GM18909 (cell line): Measurements from ENCODE around the gene INHBE.
"Not testable (repeated sequence)": the region's sequence is repeated elsewhere in the genome, so short reads cannot be mapped to it uniquely, and the experiment has no call there.

Experiments used
- ATAC-seq: cut with Tn5 transposase; IDR thresholded peaks from one replicate; pipeline ENCODE4 v1.9.1; 2021; ENCODE audit warnings: mild to moderate bottlenecking; ENCODE audit not compliant: unreplicated experiment, poor library complexity

INHBE gene

DNA sequence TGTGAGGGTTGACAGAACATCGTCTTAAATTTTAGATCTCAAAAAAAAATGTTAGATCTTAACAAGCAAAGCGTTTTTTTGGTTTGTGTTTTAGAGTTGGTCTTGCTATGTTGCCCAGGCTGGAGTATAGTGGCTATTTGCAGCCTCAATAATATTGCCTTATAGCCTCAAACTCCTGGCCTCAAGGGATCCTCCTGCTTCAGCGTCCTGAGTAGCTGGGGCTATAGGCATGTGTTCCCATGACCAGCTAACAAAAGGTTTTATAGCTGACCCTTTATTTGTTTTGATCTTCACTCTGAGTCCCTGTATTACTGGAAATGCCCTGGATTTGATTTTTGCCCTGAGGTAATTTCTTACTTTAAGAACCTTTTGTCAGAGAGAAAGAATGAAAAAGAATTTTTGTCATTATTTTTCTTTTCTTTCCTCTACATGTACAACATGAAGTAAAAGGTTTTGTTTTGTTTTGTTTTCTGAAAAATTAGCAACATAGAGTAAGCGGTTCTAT, 15.3 kb upstream of the INHBE start:
- no peak for ATAC-seq

DNA sequence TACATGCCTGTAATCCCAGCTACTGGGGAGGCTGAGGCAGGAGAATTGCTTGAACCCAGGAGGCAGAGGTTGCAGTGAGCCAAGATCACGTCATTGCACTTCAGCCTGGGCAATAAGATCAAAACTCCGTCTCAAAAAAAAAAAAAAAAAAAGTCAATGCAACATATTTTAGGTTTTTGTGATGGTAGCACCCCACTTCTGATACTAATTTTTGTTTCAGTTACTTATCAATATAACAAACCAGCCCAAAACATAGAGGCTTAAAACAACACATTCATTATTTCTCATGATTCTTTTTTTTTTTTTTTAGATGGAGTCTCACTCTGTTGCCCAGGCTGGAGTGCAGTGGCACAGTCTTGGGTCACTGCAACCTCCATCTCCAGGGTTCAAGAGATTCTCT, 13.7 kb upstream of the INHBE start:
- ATAC-seq: not testable (repeated sequence)

DNA sequence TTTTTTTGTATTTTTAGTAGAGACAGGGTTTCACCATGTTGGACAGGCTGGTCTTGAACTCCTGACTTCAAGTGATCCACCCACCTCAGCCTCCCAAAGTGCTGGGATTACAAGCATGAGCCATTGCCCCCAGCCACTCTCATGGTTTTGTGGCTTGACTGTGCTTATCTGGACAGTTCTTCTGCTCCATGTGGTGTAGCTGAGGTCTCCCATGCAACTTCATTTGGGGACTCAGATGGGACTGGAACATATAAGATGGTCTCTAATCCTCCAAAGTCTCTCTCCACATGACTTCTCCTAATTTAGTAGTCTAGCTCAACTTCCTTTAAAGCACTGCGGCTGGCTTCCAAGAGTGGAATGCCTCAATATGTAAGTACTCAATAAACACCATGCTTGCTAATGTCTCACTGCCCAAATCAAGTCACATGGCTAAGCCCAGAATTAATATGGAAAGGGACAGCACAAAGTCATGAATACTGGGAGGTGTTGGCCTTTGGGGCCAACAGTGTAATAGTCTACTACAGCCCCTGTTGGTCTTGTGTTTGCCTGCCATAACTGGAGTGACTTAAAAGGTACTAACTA, 13.2 kb upstream of the INHBE start:
- no peak for ATAC-seq

DNA sequence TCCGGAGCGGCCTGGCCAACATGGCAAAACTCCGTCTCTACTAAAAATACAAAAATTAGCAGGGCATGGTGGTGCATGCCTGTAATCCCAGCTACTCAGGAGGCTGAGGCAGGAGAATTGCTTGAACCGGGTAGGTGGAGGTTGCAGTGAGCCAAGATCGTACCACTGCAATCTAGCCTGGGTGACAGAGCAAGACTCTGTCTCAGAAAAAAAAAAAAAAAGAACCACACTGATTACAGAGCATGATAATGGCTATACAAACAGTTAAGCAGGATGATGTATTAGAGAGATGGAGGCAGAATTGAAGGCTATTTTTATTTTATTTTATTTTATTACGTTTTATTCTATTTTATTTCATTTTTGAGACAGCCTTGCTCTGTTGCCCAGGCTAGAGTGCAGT, 10.8 kb upstream of the INHBE start:
- ATAC-seq: not testable (repeated sequence)

DNA sequence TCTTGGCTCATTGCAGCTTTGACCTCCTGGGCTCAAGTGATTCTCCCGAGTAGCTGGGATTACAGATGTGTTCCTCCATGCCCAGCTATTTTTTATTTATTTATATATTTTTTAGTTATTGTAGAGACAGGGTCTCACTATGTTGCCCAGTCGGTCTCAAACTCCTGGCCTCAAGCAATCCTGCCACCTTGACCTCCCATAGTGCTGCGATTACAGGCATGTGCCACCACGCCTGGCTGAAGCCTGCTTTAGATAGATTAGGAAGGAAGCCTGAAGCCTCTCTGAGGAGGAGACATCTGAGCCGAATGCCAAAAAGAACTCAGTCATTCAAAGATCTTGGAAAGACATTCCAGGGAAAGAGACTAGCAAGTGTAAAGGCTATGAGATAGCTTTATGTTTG, 10.4 kb upstream of the INHBE start:
- no peak for ATAC-seq

DNA sequence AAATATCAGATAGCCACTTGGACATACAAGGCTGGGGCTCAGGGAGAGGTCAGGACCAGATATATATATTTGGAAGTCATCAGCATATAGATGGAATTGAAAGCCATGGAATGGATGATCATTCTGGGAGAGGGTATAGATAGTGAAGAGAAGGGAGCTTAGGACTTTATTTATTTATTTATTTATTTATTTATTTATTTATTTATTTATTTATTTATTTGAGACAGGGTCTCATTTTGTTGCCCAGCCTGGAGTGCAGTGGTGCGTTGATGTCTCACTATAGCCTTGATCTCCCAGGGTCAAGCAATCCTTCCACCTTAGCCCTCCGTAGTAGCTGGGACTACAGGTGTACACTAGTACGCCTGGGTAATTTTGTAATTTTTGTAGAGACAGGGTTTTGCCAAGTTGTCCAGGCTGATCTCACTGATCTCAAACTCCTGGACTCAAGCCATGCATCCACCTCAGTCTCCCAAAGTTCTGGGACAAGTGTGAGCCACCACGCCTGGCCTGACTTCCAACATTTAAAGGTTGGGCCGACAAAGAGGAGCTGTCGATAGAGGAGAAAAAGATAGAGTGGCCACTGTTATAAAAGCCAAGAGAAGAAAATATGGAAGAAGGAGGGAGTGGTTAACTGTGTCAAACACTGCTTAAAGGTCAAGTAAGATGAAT, 8.7 kb upstream of the INHBE start:
- ATAC-seq: no peak

DNA sequence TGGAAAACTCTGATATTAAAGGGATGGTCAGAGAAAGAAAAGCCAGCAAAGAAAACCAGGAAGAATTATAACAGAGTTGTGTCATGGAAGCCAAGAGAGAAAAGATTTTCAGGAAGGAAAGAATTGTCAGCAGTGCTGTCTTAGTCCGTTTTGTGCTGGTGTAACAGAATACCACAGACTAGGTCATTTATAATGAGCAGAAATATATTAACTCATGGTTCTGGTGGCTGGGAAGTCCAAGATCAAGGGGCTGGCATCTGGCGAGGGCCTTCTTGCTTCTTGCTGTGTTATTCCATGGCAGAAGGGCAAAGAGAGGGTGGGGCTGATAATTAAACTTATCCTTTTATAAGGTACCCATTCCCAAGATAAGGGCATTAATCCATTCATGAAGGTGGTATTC, 6.4 kb upstream of the INHBE start:
- no peak for ATAC-seq

DNA sequence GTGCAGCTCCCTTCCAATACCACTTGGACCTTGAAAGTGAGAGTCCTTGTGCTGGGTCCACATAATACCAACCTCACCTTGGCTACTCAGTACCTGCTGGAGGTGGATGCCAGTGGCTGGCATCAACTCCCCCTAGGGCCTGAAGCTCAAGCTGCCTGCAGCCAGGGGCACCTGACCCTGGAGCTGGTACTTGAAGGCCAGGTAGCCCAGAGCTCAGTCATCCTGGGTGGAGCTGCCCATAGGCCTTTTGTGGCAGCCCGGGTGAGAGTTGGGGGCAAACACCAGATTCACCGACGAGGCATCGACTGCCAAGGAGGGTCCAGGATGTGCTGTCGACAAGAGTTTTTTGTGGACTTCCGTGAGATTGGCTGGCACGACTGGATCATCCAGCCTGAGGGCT, 5.7 kb upstream of the INHBE start:
- ATAC-seq: no peak

DNA sequence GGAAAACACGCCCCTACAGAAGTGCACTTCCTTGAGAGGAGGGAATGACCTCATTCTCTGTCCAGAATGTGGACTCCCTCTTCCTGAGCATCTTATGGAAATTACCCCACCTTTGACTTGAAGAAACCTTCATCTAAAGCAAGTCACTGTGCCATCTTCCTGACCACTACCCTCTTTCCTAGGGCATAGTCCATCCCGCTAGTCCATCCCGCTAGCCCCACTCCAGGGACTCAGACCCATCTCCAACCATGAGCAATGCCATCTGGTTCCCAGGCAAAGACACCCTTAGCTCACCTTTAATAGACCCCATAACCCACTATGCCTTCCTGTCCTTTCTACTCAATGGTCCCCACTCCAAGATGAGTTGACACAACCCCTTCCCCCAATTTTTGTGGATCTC, 5.0 kb upstream of the INHBE start:
- ATAC-seq: no peak

DNA sequence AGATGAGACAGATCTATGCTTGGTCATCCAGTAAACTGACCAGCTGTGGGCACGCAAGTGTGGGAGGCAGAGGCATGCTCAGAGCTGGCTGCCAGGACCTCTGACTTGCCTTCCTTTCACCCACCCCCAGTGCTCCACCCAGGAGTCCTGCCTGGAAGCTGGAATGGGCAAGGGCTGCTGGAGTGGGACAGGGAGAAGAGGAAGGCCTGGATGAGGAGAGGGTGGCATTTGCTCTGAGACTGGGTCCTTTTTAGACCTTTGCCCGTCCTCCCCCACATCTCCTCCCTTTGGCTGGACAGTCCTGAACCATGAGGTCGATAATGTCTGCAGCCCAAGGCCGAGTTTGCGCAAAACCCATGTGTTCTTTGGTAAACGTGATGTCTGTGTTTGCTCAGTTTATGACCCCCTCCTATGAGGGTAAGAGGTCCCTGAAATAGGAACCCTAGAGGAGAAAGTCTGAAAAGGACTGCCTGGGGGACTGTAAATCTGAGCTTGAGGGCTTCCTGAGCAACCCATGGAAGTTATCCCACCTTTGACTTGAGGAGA, 3.8 kb upstream of the INHBE start:
- ATAC-seq: no peak

DNA sequence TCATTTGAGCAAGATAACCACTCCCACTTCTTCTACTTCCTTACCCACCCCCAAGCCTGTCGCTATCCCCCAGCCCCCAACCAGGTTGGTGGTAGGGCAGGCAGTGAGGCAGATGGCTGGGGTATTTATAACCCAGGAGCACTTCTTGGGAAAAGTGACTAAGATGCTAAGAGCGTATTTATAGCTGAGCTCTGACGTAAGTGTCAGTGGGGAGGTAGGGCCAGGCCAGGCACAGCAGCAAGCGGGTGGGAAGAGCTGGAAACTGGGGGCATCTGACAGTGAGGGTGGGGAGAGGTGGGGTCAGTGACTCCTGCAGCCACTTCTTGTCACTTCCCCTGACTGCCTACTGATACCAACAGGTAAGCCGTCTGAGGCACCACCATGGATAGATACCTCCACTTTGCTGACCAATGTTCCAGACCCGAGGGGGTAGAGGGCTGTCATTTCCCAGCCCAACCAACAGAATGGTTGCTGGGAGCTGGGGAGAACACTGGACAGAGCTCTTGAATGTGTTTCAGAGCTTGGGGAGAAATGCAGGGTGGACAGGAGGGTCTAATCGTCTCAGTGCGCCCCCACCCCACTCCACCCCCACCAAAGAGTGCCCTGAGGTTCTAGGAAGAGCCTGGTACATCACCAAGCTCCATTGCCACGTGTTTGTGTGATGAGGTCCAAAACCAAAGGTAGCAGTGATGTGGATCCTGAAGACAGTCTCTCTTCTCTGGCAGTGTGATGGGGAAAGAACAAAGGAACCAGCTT, 2.7 kb upstream of the INHBE start:
- ATAC-seq: no peak

DNA sequence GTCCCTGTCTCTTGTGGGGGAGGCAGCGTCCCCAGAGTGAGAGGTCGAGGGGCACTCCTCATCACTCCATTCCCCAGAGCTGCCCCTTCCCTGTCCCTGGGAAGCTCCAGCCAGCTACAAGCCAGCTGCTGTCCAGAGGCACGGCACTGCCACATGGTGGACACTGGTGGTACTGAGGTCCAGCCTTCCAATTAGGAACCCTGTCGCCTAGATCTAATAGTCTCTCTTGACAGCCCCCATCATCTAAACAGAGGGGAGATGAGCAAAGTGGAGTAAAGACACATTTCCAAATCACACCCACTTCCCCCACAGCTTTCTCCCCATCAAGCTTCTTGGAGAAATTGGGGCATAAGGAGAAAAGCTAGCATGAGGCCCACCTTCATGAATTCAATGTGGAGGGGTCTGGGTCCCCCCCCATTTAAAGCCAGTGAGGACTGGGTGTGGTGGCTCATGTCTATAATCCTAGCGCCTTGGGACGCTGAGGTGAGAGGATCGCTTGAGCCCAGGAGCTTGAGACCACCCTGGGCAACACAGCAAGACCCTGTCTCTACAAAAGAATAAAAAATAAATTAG, 2.1 kb upstream of the INHBE start:
- no peak for ATAC-seq

DNA sequence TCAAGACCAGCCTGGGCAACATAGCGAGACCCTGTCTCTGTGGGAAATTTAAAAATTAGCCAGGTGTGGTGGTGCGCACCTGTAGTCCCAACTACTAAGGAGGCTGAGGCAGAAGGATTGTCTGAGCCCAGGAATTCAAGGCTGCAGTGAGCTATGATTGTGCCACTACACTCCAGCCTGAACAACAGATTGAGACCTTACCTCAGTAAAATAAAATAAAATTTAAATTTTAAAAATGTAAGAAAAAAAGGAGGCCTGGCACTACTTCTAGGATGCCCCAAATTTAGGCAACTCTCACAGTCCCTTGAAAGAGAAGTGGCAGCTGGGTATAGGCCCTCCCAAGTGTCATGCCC, 918 bp upstream of the INHBE start:
- ATAC-seq: no peak

DNA sequence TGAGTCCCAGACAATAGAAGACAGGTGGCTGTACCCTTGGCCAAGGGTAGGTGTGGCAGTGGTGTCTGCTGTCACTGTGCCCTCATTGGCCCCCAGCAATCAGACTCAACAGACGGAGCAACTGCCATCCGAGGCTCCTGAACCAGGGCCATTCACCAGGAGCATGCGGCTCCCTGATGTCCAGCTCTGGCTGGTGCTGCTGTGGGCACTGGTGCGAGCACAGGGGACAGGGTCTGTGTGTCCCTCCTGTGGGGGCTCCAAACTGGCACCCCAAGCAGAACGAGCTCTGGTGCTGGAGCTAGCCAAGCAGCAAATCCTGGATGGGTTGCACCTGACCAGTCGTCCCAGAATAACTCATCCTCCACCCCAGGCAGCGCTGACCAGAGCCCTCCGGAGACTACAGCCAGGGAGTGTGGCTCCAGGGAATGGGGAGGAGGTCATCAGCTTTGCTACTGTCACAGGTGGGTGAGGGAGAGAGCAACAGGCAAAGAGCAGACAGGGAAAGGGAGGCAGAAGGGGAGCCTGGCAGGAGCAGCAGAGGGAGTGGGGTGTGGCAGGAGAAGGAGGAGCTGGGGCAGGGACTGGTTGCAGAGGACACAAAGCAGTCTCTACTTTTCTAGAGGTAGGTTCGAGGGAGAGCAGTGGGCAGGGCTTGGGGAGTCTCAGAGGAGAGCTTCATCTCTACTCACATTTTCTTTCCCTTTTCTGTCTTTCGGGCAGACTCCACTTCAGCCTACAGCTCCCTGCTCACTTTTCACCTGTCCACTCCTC, 452 bp downstream of the INHBE start:
- ATAC-seq: no peak

DNA sequence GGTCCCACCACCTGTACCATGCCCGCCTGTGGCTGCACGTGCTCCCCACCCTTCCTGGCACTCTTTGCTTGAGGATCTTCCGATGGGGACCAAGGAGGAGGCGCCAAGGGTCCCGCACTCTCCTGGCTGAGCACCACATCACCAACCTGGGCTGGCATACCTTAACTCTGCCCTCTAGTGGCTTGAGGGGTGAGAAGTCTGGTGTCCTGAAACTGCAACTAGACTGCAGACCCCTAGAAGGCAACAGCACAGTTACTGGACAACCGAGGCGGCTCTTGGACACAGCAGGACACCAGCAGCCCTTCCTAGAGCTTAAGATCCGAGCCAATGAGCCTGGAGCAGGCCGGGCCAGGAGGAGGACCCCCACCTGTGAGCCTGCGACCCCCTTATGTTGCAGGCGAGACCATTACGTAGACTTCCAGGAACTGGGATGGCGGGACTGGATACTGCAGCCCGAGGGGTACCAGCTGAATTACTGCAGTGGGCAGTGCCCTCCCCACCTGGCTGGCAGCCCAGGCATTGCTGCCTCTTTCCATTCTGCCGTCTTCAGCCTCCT, 1.1 kb downstream of the INHBE start:
- ATAC-seq: peak; percentile 37

DNA sequence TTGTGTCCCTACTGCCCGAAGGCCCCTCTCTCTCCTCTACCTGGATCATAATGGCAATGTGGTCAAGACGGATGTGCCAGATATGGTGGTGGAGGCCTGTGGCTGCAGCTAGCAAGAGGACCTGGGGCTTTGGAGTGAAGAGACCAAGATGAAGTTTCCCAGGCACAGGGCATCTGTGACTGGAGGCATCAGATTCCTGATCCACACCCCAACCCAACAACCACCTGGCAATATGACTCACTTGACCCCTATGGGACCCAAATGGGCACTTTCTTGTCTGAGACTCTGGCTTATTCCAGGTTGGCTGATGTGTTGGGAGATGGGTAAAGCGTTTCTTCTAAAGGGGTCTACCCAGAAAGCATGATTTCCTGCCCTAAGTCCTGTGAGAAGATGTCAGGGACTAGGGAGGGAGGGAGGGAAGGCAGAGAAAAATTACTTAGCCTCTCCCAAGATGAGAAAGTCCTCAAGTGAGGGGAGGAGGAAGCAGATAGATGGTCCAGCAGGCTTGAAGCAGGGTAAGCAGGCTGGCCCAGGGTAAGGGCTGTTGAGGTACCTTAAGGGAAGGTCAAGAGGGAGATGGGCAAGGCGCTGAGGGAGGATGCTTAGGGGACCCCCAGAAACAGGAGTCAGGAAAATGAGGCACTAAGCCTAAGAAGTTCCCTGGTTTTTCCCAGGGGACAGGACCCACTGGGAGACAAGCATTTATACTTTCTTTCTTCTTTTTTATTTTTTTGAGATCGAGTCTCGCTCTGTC, 1.8 kb downstream of the INHBE start:
- ATAC-seq: no peak

DNA sequence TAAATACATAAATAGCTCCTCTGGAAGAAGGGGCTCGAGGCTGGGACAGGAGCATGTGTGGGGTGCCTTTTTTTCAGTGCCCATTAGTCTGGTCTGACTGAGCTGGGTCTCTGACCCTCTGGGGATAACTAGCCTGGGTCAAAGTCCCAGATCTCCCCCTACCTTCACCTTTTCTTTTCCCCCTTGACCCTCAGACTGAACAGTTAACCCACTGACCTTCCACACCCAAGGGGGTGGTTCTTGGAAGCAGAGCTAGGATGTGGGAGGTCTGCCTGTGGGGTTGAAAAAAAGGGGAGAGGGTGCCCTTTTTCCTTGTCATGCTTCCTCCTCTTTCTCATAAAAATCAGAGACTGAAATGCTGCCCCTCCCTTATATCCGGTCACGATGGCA, 3.6 kb downstream of the INHBE start:
- no peak for ATAC-seq

DNA sequence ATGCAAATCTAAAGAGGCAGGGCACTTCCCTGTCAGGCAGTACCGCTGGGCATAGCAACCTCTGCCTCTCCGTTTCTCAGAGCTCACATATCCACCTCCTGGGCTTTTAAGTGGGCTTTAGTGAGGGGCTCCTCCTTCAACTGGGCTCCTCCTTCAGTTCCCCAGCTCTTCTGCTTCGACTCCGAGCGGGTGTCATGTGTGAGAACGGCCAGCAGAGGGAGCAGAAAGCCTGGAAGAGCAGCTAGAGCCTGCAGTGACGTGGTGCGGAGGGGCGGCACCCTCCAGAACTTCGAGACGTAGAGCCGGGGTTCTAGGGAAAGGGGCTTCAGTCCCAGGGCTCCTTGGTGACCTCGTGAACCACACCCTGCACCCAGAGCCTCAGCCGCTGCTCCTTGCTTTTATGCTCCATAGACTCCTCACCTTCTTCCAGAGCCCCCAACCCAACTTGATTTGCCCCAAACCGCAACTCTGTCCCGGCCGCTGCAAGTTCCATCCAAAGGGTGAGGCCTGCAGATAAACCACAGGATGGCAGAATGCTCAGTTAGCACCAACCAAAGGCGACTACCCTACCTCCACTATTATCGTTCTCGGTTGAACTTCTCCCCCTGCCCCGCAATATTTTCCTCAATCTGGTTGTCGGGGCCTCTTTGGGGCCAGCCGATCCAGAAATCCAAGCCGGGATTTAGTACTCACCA, 4.1 kb downstream of the INHBE start:
- ATAC-seq: peak; percentile 69
